Dendritic cell treated with granulocyte-macrophage colony-stimulating factor and Interleukin-4, amounts not matched to agents 40 ng/mL and 50 ng/mL, for 4 days (primary cell): ENCODE results near the gene FECH.
A peak's percentile ranks its signal among the peaks of the same experiment; 100 is the strongest.
"Not testable (repeated sequence)": the region's sequence is repeated elsewhere in the genome, so short reads cannot be mapped to it uniquely, and the experiment has no call there.

Experiments
- H3K27ac Mint-ChIP-seq: one replicate; pipeline ENCODE4 v1.8.0; 2022; ENCODE audit warnings: mild to moderate bottlenecking, mixed read lengths
- H3K27me3 Mint-ChIP-seq: one replicate; pipeline ENCODE4 v1.8.0; 2022; ENCODE audit warnings: mild to moderate bottlenecking, mixed read lengths
- H3K36me3 Mint-ChIP-seq: one replicate; pipeline ENCODE4 v1.8.0; 2022; ENCODE audit warnings: low read depth, mixed read lengths
- H3K4me1 Mint-ChIP-seq: one replicate; pipeline ENCODE4 v1.8.0; 2022; ENCODE audit warnings: low read depth, mixed read lengths
- H3K4me3 Mint-ChIP-seq: one replicate; pipeline ENCODE4 v1.8.0; 2022; ENCODE audit warnings: mild to moderate bottlenecking, moderate library complexity, mixed read lengths
- H3K9me3 Mint-ChIP-seq: one replicate; pipeline ENCODE4 v1.8.0; 2022; ENCODE audit warnings: mixed read lengths
- intact Hi-C: fragments of 100-400 bp; cut with micrococcal nuclease; formaldehyde crosslinking; loops from one replicate; pipeline ENCODE4 v1.15.0; 2022

The FECH gene

GRCh38 chr18:57533006-57533867 is 53.3 kb downstream of the FECH start:
- H3K9me3 Mint-ChIP-seq: no peaks in the 10 kb centered on the region
- H3K4me1 Mint-ChIP-seq: peaks cover 5% of the 10 kb centered on the region
- intact Hi-C loops: no loop called here
- H3K4me3 Mint-ChIP-seq: no peak overlapping the region
- no peak overlapping the region for H3K27ac Mint-ChIP-seq
- H3K27me3 Mint-ChIP-seq: peaks cover 4% of the 10 kb centered on the region
- no peaks in the 10 kb centered on the region for H3K36me3 Mint-ChIP-seq

GRCh38 chr18:57529151-57529550 is 57.4 kb downstream of the FECH start:
- Mint-ChIP-seq H3K4me3 (no peak overlapping the region), H3K9me3 (peaks cover 9% of the 10 kb centered on the region), H3K4me1 (peaks cover 19% of the 10 kb centered on the region), H3K36me3 (no peaks in the 10 kb centered on the region), H3K27me3 (peaks cover 4% of the 10 kb centered on the region), H3K27ac (no peak overlapping the region)
- intact Hi-C loops: no loop called here

DNA sequence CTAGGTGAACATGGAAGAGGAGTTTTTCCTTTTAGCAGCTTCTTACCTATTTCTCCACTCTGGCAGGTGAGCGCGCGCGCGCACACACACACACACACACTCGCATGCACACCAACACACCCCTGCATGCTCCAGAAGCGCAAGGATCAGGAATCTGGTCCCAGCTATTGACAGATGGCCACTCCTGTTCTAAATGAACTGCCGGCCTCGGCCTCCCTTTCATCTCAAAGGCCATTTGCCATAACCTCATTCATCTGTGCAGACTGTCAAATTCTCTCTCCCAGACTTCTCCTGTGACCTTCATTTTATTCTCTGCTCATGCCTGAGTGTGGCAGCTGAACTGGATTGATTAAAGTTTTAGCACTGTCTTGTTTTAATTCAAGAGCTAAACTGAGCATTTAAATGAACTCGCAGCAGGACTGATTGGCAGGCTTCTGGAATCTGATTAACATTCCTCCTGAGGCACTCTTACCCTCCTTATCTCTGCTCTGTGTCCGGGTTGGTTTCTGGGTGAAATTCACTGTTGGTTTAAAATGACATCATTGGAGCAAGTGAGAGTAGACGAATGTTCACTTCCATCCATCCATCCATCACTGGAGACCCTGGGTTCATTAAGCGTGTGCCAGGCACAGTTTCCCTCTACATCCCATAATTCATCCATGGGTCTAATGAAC is 58.8 kb downstream of the FECH start:
- peaks cover 9% of the 10 kb centered on the region for H3K9me3 Mint-ChIP-seq
- H3K27me3 Mint-ChIP-seq: peaks cover 4% of the 10 kb centered on the region
- H3K27ac Mint-ChIP-seq: no peak overlapping the region
- intact Hi-C loops: no loop called here
- H3K36me3 Mint-ChIP-seq: no peaks in the 10 kb centered on the region
- H3K4me1 Mint-ChIP-seq: peaks cover 29% of the 10 kb centered on the region
- no peak overlapping the region for H3K4me3 Mint-ChIP-seq

DNA sequence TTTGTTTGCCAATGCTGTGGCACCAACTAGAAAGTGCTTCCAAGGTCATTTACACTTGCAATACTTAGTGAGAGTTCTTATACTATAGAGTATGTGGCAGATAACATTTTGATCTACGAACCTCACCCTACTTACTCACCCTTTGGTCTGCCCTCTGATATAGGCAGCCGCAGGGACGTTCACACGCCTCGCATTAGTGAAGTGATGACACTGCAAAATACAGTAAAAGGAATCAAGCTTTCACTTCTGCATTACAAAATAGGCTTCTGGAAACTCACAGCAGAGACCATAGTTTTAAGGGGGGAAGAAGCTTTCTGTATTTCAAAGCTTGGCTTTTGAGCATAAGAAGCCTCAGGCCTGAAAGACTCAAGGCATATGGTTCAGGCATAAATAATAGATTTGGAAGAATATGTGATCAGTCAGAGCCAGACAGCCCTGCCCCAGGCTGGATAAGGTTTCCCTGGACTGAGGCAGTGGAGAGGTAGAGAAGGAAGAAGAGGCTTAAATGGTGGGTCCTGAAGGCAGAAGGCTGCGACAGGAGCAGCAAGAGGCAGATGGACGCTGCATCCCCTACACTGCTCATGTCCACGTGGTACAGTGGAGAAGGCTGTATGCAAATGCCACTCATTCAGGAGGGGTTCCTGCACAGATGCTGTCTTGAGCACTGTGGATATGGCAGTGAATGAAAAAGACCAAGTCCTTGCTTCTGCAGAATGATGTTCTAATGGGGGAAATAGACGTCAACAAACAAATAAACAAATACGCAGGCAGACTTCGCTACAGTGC is 63.1 kb downstream of the FECH start:
- peaks cover 12% of the 10 kb centered on the region for H3K27me3 Mint-ChIP-seq
- peaks cover 9% of the 10 kb centered on the region for H3K9me3 Mint-ChIP-seq
- H3K4me1 Mint-ChIP-seq: peaks cover 32% of the 10 kb centered on the region
- peak overlapping the region; percentile 61 for H3K4me3 Mint-ChIP-seq
- H3K36me3 Mint-ChIP-seq: no peaks in the 10 kb centered on the region
- H3K27ac Mint-ChIP-seq: peak overlapping the region; percentile 75
- intact Hi-C loops: no loop called here

- peak overlapping the region; percentile 75 for H3K27ac Mint-ChIP-seq
- H3K27me3 Mint-ChIP-seq: peaks cover 14% of the 10 kb centered on the region
- intact Hi-C loops, H3K36me3 Mint-ChIP-seq, H3K4me3 Mint-ChIP-seq, H3K9me3 Mint-ChIP-seq: not testable (repeated sequence)
- peaks cover 32% of the 10 kb centered on the region for H3K4me1 Mint-ChIP-seq
These were observed 64.2 kb downstream of the FECH start for GRCh38 chr18:57522348-57522747.

DNA sequence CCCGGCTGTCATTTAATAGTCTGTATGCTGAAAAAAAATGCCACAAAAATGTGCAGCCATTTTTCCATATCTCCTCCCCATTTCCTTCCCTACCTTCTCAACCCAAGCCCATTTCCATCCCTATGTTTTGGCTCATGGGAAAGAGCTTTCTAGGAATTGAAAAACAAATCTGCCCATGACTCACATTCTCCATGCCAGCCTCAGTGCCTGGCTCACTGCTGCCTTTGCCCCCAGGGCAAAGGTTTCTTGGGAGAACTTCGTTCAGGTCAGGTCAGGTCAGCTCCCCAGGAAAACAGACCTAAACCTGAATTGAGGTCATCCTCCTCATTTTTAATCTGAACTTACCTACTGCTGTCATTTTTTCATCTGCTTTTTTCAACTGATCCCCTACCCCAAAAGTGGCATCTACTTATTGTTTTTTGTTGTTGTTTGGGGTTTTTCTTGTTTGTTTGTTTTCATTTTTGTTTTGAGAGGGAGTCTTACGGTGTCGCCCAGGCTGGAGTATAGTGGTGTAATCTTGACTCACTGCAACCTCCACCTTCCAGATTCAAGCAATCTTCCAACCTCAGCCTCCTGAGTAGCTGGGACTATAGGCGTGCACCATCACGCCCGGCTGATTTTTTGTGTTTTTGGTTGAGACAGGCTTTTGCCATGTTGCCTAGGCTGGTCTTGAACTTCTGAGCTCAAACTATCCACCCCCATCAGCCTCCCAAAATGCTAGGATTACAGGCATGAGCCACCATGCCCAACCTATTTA is 66.7 kb downstream of the FECH start:
- H3K4me3 Mint-ChIP-seq: no peak overlapping the region
- H3K27me3 Mint-ChIP-seq: peaks cover 16% of the 10 kb centered on the region
- peaks cover 25% of the 10 kb centered on the region for H3K4me1 Mint-ChIP-seq
- intact Hi-C loops: no loop called here
- peaks cover 8% of the 10 kb centered on the region for H3K9me3 Mint-ChIP-seq
- no peaks in the 10 kb centered on the region for H3K36me3 Mint-ChIP-seq
- H3K27ac Mint-ChIP-seq: no peak overlapping the region

GRCh38 chr18:57518533-57518932 is 68.0 kb downstream of the FECH start:
- Mint-ChIP-seq H3K27me3 (peaks cover 19% of the 10 kb centered on the region), H3K4me3 (no peak overlapping the region), H3K27ac (no peak overlapping the region), H3K4me1 (peaks cover 12% of the 10 kb centered on the region), H3K9me3 (peaks cover 14% of the 10 kb centered on the region), H3K36me3 (no peaks in the 10 kb centered on the region)
- intact Hi-C loops: no loop called here

DNA sequence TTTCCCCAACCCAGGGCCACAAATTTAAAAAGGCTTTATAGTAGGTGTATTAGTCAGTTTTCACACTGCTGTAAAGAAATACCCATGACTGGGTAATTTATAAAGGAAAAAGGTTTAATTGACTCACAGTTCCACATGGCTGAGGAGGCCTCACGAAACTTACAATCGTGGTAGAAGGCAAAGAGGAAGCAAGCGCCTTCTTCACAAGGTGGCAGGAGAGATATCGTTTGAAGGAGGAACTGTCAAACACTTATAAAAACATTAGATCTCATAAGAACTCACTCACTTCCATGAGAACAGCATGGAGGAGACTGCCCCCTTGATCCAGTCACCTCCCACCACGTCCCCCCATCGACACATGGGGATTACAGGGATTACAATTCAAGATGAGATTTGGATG is 70.4 kb downstream of the FECH start:
- Mint-ChIP-seq H3K4me3 (no peak overlapping the region), H3K9me3 (peaks cover 15% of the 10 kb centered on the region), H3K27me3 (peaks cover 24% of the 10 kb centered on the region), H3K36me3 (no peaks in the 10 kb centered on the region), H3K4me1 (no peaks in the 10 kb centered on the region), H3K27ac (no peak overlapping the region)
- intact Hi-C loops: no loop called here

DNA sequence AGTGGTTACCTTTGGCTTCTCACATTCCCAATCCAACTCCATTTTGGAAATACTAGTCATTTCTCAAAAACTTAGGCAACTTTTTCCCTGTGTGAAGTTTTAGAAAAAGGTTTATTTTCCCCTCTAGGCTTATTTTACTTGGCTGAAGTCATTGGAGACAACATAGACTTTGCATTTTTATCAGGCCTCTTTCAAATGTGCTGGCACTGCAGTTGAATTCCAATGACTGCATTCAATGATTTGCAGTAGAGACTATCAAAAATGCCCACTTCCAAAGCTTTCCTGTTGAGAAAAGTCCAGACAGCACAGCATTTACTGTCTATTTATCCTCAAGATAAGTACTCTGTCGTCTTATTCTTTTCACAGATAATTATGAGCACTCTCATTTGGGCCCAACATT is 81.3 kb downstream of the FECH start:
- intact Hi-C loops: no loop called here
- Mint-ChIP-seq H3K27ac (no peak overlapping the region), H3K36me3 (no peaks in the 10 kb centered on the region), H3K4me1 (no peaks in the 10 kb centered on the region), H3K4me3 (no peak overlapping the region), H3K9me3 (no peaks in the 10 kb centered on the region), H3K27me3 (peaks cover 28% of the 10 kb centered on the region)

DNA sequence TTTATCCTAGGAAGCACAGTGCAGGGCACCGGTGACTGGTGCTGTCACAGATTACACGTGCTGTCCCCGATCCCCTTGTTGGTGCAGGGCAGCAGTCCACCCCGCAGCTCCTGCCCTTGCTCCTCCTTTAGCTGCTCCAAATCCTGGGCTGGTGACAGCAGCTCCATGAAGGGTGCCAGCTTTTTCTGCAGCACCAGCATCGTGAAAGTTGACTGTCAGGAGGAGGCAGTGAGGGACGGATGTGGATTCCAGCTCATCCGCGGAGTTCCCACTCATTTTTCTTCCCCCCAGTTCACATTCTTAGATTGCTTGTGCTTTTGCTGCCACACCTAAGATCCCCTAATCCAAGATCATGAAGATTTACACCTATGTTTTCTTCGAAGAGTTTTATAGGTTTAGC is 83.9 kb downstream of the FECH start:
- intact Hi-C loops: no loop called here
- H3K27me3 Mint-ChIP-seq: peaks cover 27% of the 10 kb centered on the region
- H3K36me3 Mint-ChIP-seq: no peaks in the 10 kb centered on the region
- H3K4me3 Mint-ChIP-seq: no peak overlapping the region
- H3K4me1 Mint-ChIP-seq: no peaks in the 10 kb centered on the region
- H3K27ac Mint-ChIP-seq: no peak overlapping the region
- H3K9me3 Mint-ChIP-seq: no peaks in the 10 kb centered on the region

DNA sequence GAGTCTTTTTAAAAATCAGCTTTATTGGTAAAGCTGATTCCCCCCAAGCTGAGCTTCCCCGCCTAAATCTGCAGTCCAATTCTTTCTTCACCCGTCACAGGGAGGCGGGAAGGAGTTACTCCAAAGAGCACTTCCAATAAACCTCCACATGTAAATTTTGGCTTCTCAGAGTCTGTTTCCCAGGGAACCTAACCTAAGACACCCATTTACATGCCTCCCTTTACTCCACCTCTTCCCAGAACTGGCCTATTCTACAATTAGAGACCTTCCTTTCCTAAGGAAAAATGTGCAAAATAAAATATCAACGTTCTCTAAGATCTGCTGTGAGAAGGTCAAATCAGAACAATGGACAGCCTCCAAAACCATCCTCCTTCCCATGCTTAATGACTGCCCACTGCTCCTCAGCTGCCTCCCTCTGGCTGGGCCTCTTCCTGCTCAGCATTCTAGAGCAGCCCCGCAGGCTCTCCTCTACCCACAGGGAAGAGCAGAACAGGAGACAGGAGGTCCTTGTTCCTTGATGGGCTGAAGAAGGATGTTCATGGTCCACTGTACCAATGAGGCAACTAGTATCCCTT is 87.7 kb downstream of the FECH start:
- Mint-ChIP-seq H3K27ac (no peak overlapping the region), H3K4me1 (no peaks in the 10 kb centered on the region), H3K9me3 (no peaks in the 10 kb centered on the region), H3K36me3 (no peaks in the 10 kb centered on the region), H3K27me3 (peaks cover 9% of the 10 kb centered on the region), H3K4me3 (no peak overlapping the region)
- intact Hi-C loops: no loop called here
